Heart left ventricle (tissue), 16 donors: ENCODE measurements around the gene SLC13A3. TPM values are rescaled to one million over a fixed set of nuclear protein-coding genes. Genes with fewer than 3 reads are reported as not detected.

Experiments used
- ATAC-seq, 4 donors: fragments of 200-7000 bp; cut with Tn5 transposase; one replicate each; pipeline ENCODE4 v1.9.1; 2020 to 2022; ENCODE audit warnings: moderate library complexity in 4 of 4, mild to moderate bottlenecking in 3 of 4, moderate number of reproducible peaks in 1 of 4
- DNase-seq, 5 donors: peaks; one replicate each; pipeline ENCODE4 v3.0.0-alpha.2; 2020
- H3K27ac ChIP-seq, 12 donors: fragments of 200-600 bp; sonication (generic) in 4 of 12; one replicate each; pipeline versions ENCODE4 v1.5.0 to v1.8.0; 2016 to 2022; ENCODE audit warnings: mild to moderate bottlenecking in 2 of 12
- H3K27me3 ChIP-seq, 9 donors: fragments of 200-600 bp; sonication (generic) in 2 of 9; one replicate each; pipeline versions ENCODE4 v1.5.1 to v1.8.0; 2016 to 2022; ENCODE audit warnings: mild to moderate bottlenecking in 3 of 9
- H3K36me3 ChIP-seq, 9 donors: fragments of 200-600 bp; sonication (generic) in 2 of 9; one replicate each; pipeline versions ENCODE4 v1.5.0 to v1.8.0; 2018 to 2022; ENCODE audit warnings: mild to moderate bottlenecking in 2 of 9
- H3K4me1 ChIP-seq, 12 donors: fragments of 200-600 bp; sonication (generic) in 4 of 12; one replicate each; pipeline versions ENCODE4 v1.5.0 to v1.8.0; 2016 to 2022; ENCODE audit warnings: mild to moderate bottlenecking in 3 of 12
- H3K4me3 ChIP-seq, 12 donors: fragments of 200-600 bp; sonication (generic) in 4 of 12; one replicate each; pipeline versions ENCODE4 v1.5.0 to v1.8.0; 2017 to 2022; ENCODE audit warnings: mild to moderate bottlenecking in 9 of 12, moderate library complexity in 4 of 12
- H3K9me3 ChIP-seq, 12 donors: fragments of 200-600 bp; sonication (generic) in 4 of 12; one replicate each; pipeline versions ENCODE4 v1.5.0 to v1.8.0; 2016 to 2022; ENCODE audit warnings: mild to moderate bottlenecking in 1 of 12
- POLR2A ChIP-seq, 2 donors: fragments of 450-650 bp; IDR thresholded peaks; one replicate each; pipeline ENCODE4 v1.6.1; 2017; ENCODE audit warnings: antibody characterized with exemption in 2 of 2, mild to moderate bottlenecking in 2 of 2, moderate library complexity in 2 of 2
- WGBS, 4 donors: extraction: QIAGEN DNeasy Blood & Tissue Kit in 2 of 4; methylation state at CpG; one replicate each; pipeline versions ENCODE4 v1.1.5 to v1.1.7; 2013 to 2018; 5-methylcytosine and 5-hydroxymethylcytosine counted together
- intact Hi-C, 10 donors: fragments of 100-400 bp; cut with DNase I; formaldehyde crosslinking; loops; one replicate each; pipeline versions ENCODE4 v1.11.1 to v1.14.2; 2022
- polyA plus RNA-seq, 2 donors: library from polyadenylated mRNA; stranded (reverse); fragments of 200-250 nt; gene quantifications; one replicate each; pipeline ENCODE4 v1.2.3, GENCODE V29; 2013
- total RNA-seq, 9 donors: library from RNA; depleted of rRNA in 2 of 9; stranded (reverse); fragments of >200 nt in 2 of 9; fragmentation: NEBNext Ultra II Directional in 3 of 9; extraction: Animal tissue kit (Norgen Biotek cat#: 25700) in 3 of 9; gene quantifications; one replicate each; pipeline versions ENCODE4 v1.1.0 to v1.2.4, GENCODE V29; 2016 to 2023
- TF ChIP-seq, protein P1 (sequence below), 12 donors: fragments of 200-600 bp; sonication (generic) in 4 of 12; IDR thresholded peaks; one replicate each; pipeline versions ENCODE4 v1.5.0 to v1.8.0; 2018 to 2022; ENCODE audit warnings: antibody characterized with exemption in 12 of 12, mild to moderate bottlenecking in 5 of 12
- donor health status: ischemic (EF 13 %, LVEDD 7.1; RV severe dilation, severe dysfunction).
- donor health status: healthy with polysubstance abuse.
- donor health status: DM: no; HTN: yes; CAD: no.
- donor health status: DM: no; HTN: no; CAD: no.
- donor health status: ischemic (EF 25% LVEDD 6.9; RV normal size, moderate dysfunction).
- donor health status: ischemic (EF 25% LVEDD 5.7; RV mildly dilated, moderate dysfunction).
- donor health status: healthy.
- donor health status: DM: yes; HTN: yes; CAD: no.
- donor health status: ischemic (EF 35%, LVEDD 5.7; RV mildly dilated, moderate dysfunction).
- donor health status: nonischemic (EF 11% LVEDD 7.7; RV severe dilation, severe dysfunction).
- donor health status: DM: yes; HTN: yes; CAD: no.
- donor health status: PGD.
- donor health status: ischemic (EF 29% LVEDD 5.4; RV normal size, mild dysfunction).
- donor health status: nonischemic (EF 23%, LVEDD 6.1; RV moderate dilation, normal function).

SLC13A3 gene
- total and polyA plus RNA-seq, 11 donors: 0.13 to 2.6 (median 0.54) TPM

DNA sequence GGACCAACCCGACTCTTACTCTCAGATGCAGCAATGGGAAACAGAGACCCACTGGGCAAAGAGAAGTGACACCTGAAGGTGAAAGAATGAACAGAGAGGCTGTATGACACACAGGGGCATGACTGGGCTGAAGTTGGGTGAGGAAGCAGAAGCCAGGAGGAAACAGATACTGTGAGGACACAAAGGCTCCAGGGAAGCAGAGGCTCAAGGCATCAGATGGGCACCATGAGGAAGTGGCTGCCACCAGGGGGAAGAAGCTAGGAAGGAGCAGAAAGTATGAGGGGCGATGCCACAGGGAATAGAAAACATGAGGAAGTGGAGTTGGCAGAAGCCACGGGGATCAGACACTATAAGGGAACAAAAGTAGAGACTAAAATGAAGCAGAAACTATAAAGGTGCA, 69.9 kb downstream of the SLC13A3 start:
- Histone ChIP-seq H3K9me3 (no peaks in the 10 kb centered on the region), H3K27ac (no peak overlapping the region), H3K4me1 (no peaks in the 10 kb centered on the region), H3K36me3 (no peaks in the 10 kb centered on the region), H3K27me3 (no peaks in the 10 kb centered on the region), H3K4me3 (no peak overlapping the region)
- DNase-seq: no peak
- TF ChIP-seq, protein P1, sequence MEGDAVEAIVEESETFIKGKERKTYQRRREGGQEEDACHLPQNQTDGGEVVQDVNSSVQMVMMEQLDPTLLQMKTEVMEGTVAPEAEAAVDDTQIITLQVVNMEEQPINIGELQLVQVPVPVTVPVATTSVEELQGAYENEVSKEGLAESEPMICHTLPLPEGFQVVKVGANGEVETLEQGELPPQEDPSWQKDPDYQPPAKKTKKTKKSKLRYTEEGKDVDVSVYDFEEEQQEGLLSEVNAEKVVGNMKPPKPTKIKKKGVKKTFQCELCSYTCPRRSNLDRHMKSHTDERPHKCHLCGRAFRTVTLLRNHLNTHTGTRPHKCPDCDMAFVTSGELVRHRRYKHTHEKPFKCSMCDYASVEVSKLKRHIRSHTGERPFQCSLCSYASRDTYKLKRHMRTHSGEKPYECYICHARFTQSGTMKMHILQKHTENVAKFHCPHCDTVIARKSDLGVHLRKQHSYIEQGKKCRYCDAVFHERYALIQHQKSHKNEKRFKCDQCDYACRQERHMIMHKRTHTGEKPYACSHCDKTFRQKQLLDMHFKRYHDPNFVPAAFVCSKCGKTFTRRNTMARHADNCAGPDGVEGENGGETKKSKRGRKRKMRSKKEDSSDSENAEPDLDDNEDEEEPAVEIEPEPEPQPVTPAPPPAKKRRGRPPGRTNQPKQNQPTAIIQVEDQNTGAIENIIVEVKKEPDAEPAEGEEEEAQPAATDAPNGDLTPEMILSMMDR (IDR thresholded peaks at IDR 0.05): no peak
- TF ChIP-seq POLR2A (IDR thresholded peaks at IDR 0.05): no peak
- intact Hi-C loops: no loop called here
- WGBS, 4 donors: 80 to 87% (median 84%) methylated on average over 3 of the region's 3 CpGs
- no peak for ATAC-seq

DNA sequence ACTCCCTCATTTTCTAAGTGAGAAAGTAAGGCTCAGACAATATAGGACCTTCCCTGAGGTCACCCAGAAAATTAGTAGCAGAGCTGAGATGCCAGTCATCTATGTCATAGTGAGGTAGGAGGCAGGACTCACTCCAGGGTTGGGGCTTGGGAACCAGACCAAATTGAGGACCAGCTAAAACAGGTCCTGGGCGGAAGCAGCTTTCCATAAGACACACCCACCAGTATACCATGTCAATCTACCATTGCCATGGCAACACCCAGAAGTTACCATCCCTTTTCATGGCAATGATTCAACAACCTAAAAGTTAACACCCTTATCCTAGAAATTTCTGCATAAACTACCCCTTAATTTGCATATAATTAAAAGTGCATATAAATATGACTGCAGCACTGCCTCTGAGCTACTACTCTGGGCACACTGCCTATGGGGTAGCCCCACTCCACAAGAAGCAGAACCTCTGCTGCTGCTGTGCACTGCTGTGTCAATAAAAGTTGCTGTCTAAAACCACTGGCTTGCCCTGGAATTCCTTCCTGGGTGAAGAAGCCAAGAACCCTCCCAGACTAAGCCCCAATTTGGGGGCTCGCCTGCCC, 70.5 kb downstream of the SLC13A3 start:
- ATAC-seq (no peak), DNase-seq (no peak)
- Histone ChIP-seq H3K27me3 (no peaks in the 10 kb centered on the region), H3K4me3 (no peak overlapping the region), H3K4me1 (peaks cover 0 to 4% (median 0%) of the 10 kb centered on the region in 12 donors), H3K27ac (no peak overlapping the region), H3K9me3 (no peaks in the 10 kb centered on the region), H3K36me3 (no peaks in the 10 kb centered on the region)
- TF ChIP-seq POLR2A (IDR thresholded peaks at IDR 0.05): no peak
- TF ChIP-seq, protein P1 (IDR thresholded peaks at IDR 0.05): no peak
- WGBS, 4 donors: 94 to 100% (median 97%) methylated on average over 2 of the region's 2 CpGs
- intact Hi-C loops: no loop called here

DNA sequence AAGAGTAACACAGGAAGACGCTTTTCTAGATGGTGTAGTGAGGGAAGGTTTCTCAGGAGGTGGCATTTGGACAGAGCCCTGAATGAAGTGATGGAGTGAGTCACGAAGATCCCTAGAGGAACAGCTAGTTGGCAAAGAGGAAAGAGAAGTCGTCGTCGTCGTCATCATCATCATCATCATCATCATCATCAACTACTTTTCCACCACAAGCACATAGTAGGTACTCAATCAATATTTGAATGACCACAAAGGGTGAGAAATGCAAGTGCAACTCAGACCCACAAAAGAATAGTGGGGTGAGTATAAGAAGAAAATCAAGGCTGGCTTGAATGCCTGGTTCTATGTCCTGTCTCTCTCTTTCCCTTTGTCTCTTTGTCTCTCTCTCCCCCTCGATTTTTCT, 72.5 kb downstream of the SLC13A3 start:
- H3K9me3 ChIP-seq: no peaks in the 10 kb centered on the region
- H3K4me3 ChIP-seq: no peak overlapping the region
- H3K36me3 ChIP-seq: no peaks in the 10 kb centered on the region
- H3K27me3 ChIP-seq: no peaks in the 10 kb centered on the region
- DNase-seq (no peak), ATAC-seq (no peak)
- WGBS, 4 donors: 82 to 89% (median 87%) methylated on average over 7 of the region's 7 CpGs
- H3K27ac ChIP-seq: no peak overlapping the region
- intact Hi-C loops: no loop called here
- no peak for TF ChIP-seq POLR2A (IDR thresholded peaks at IDR 0.05)
- TF ChIP-seq, protein P1 (IDR thresholded peaks at IDR 0.05): no peak
- peaks cover 0 to 5% (median 0%) of the 10 kb centered on the region in 12 donors for H3K4me1 ChIP-seq

DNA sequence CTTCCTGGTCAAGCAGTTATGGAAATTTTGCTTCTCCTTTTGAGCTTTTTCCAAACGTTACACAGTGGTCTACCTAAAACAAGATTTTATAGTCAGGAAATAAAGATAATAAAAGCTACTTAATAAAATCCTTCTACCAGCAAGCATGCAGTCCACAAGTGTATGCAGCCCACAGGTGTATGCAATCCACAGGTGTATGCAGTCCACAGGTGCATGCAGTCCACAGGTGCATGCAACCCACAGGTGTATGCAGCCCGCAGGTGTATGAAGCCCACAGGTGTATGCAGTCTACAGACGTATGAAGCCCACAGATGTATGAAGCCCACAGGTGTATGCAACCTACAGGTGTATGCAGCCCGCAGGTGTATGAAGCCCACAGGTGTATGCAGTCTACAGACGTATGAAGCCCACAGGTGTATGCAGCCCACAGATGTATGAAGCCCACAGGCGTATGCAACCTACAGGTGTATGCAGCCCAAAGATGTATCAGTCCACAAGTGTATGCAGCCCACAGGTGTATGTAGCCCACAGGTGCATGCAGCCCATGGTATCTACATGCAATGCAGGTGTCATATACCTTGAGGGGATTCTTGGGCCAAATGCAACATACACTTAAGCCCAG, 74.4 kb downstream of the SLC13A3 start:
- Histone ChIP-seq H3K27me3 (no peaks in the 10 kb centered on the region), H3K36me3 (no peaks in the 10 kb centered on the region), H3K27ac (no peak overlapping the region), H3K9me3 (no peaks in the 10 kb centered on the region), H3K4me3 (no peak overlapping the region), H3K4me1 (peaks cover 0 to 11% (median 1%) of the 10 kb centered on the region in 12 donors)
- ATAC-seq (no peak), DNase-seq (no peak)
- WGBS, 4 donors: 67 to 93% (median 85%) methylated on average over 5 to 6 of the region's 6 CpGs
- intact Hi-C loops: no loop called here
- TF ChIP-seq, protein P1 (IDR thresholded peaks at IDR 0.05): no peak
- no peak for TF ChIP-seq POLR2A (IDR thresholded peaks at IDR 0.05)
